ENCODE measurements around the gene EDAR. TPM values are rescaled to one million over a fixed set of nuclear protein-coding genes. Genes with fewer than 3 reads are reported as not detected.

The EDAR gene
- total RNA-seq, 2 donors from 2014 or later, result not detected

DNA sequence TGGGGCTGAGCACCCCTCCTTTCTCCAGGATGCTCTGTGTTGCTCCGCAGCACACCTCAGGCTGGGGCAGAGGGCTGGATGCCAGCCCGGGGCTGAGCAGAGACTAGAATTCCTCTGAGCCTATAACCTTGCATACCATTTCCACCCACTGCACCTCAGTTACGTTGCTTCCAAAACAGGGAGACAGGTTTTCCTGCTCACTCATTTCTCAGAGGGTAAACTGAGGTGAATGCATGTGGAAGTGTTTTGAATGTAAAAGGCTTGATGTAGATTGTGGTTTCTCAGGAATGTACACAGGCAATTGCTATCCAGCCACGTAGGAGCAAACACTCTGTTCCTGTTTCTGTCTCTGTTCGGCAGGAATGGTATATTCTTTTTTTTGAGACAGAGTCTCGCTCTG is 45.3 kb downstream of the EDAR start:
- Mint-ChIP-seq H3K4me1 (no peaks in the 10 kb centered on the region), H3K4me3 (no peak overlapping the region), H3K36me3 (ENCODE audit: low read depth) (no peaks in the 10 kb centered on the region), H3K9me3 (peaks cover 35% of the 10 kb centered on the region), H3K27ac (no peak overlapping the region), H3K27me3 (ENCODE audit: insufficient read depth) (peaks cover 11% of the 10 kb centered on the region)
- 91 to 98% methylated on average over 5 to 6 of the region's 6 CpGs for WGBS, 2 experiments (ENCODE audit: insufficient coverage in 1 of 2, insufficient read length in 1 of 2)
- Histone ChIP-seq H3K4me1 (ENCODE audit: control insufficient read depth, insufficient read depth, low read length) (no peaks in the 10 kb centered on the region), H3K9ac (ENCODE audit: extremely low read depth, low read length, poor library complexity, severe bottlenecking) (no peak overlapping the region), H3K9me3 (ENCODE audit: control insufficient read depth, low read length) (peaks cover 32% of the 10 kb centered on the region), H3K36me3 (ENCODE audit: control insufficient read depth, insufficient read depth, low read length) (no peaks in the 10 kb centered on the region), H3K4me3 (ENCODE audit: low read length) (no peak overlapping the region), H3K27ac (ENCODE audit: low read depth, low read length) (no peak overlapping the region), H3K27me3 (ENCODE audit: control insufficient read depth, insufficient read depth, low read length, poor library complexity, severe bottlenecking) (no peaks in the 10 kb centered on the region)
- TF ChIP-seq, protein P1, sequence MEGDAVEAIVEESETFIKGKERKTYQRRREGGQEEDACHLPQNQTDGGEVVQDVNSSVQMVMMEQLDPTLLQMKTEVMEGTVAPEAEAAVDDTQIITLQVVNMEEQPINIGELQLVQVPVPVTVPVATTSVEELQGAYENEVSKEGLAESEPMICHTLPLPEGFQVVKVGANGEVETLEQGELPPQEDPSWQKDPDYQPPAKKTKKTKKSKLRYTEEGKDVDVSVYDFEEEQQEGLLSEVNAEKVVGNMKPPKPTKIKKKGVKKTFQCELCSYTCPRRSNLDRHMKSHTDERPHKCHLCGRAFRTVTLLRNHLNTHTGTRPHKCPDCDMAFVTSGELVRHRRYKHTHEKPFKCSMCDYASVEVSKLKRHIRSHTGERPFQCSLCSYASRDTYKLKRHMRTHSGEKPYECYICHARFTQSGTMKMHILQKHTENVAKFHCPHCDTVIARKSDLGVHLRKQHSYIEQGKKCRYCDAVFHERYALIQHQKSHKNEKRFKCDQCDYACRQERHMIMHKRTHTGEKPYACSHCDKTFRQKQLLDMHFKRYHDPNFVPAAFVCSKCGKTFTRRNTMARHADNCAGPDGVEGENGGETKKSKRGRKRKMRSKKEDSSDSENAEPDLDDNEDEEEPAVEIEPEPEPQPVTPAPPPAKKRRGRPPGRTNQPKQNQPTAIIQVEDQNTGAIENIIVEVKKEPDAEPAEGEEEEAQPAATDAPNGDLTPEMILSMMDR (conservative IDR thresholded peaks at IDR 0.05), result no peak
- no peak for DNase-seq

DNA sequence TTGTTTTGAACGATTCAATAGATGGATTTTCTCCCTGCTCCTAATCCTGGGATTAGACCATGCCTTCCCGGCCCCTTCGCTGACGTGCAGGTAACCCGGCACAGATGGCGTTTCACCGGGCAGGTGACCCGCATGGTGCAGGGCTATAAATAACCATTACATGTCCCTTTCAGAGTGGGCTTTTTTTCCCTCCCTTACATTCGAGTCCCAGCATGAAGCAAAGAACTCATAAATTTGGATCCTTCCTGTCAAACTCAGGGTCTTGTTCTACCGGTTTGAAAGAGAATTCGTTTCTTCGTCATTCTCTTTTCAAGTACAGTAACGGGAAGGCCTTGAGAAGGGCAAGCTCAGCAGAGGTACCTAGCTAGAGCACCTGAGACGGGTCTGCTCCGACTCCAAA is 46.1 kb downstream of the EDAR start:
- Histone ChIP-seq H3K4me3 (ENCODE audit: low read length) (no peak overlapping the region), H3K27ac (ENCODE audit: low read depth, low read length) (no peak overlapping the region), H3K4me1 (ENCODE audit: control insufficient read depth, insufficient read depth, low read length) (no peaks in the 10 kb centered on the region), H3K9ac (ENCODE audit: extremely low read depth, low read length, poor library complexity, severe bottlenecking) (no peak overlapping the region), H3K36me3 (ENCODE audit: control insufficient read depth, insufficient read depth, low read length) (no peaks in the 10 kb centered on the region), H3K27me3 (ENCODE audit: control insufficient read depth, insufficient read depth, low read length, poor library complexity, severe bottlenecking) (no peaks in the 10 kb centered on the region), H3K9me3 (ENCODE audit: control insufficient read depth, low read length) (peaks cover 24% of the 10 kb centered on the region)
- WGBS, 2 experiments (ENCODE audit: insufficient coverage in 1 of 2, insufficient read length in 1 of 2), result 93 to 96% methylated on average over 14 to 15 of the region's 15 CpGs
- peaks cover 27% of the 10 kb centered on the region for H3K9me3 Mint-ChIP-seq
- H3K27ac Mint-ChIP-seq, result no peak overlapping the region
- DNase-seq, result no peak
- TF ChIP-seq, protein P1 (conservative IDR thresholded peaks at IDR 0.05), result no peak
- peaks cover 6% of the 10 kb centered on the region for H3K27me3 Mint-ChIP-seq (ENCODE audit: insufficient read depth)
- H3K36me3 Mint-ChIP-seq (ENCODE audit: low read depth), result no peaks in the 10 kb centered on the region
- H3K4me3 Mint-ChIP-seq, result no peak overlapping the region
- H3K4me1 Mint-ChIP-seq, result no peaks in the 10 kb centered on the region

DNA sequence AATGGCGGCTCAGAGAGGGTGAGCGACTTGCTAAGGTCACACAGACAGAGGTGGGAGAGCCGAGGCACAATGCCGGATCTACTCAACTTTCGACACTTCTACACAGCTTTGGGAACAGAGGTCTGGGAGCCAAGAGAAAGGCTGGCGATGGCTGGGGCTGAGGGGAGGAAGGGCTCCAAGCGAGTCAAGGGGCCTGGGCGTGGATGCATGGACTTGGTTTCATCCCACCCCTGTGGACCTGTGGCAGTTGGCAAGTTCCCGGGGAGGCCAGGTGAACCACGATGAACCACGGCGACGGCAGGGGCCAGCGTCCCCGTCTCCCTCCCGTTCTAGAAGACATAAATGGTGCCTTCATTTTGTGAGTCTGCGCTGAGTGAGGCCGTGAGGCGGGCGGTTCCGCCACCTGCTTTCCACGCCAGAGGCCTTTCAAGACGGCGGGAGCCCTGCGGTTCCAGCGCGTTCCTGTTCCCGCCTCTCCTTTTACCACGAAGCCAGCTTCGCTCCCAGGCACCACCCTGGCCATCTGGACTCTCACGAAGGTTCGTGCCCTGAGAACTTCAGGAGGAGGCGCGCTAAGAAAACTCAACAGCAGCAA is 46.7 kb downstream of the EDAR start:
- no peaks in the 10 kb centered on the region for H3K36me3 Mint-ChIP-seq (ENCODE audit: low read depth)
- H3K9ac ChIP-seq (ENCODE audit: extremely low read depth, low read length, poor library complexity, severe bottlenecking), result no peak overlapping the region
- TF ChIP-seq, protein P1 (conservative IDR thresholded peaks at IDR 0.05), result no peak
- no peaks in the 10 kb centered on the region for H3K4me1 ChIP-seq (ENCODE audit: control insufficient read depth, insufficient read depth, low read length)
- H3K4me1 Mint-ChIP-seq, result no peaks in the 10 kb centered on the region
- DNase-seq, result no peak
- H3K27ac Mint-ChIP-seq, result no peak overlapping the region
- H3K27me3 ChIP-seq (ENCODE audit: control insufficient read depth, insufficient read depth, low read length, poor library complexity, severe bottlenecking), result no peaks in the 10 kb centered on the region
- H3K4me3 Mint-ChIP-seq, result no peak overlapping the region
- H3K27me3 Mint-ChIP-seq (ENCODE audit: insufficient read depth), result peaks cover 6% of the 10 kb centered on the region
- no peaks in the 10 kb centered on the region for H3K36me3 ChIP-seq (ENCODE audit: control insufficient read depth, insufficient read depth, low read length)
- no peak overlapping the region for H3K27ac ChIP-seq (ENCODE audit: low read depth, low read length)
- H3K9me3 Mint-ChIP-seq, result peaks cover 21% of the 10 kb centered on the region
- H3K4me3 ChIP-seq (ENCODE audit: low read length), result no peak overlapping the region
- H3K9me3 ChIP-seq (ENCODE audit: control insufficient read depth, low read length), result peaks cover 19% of the 10 kb centered on the region
- 94 to 95% methylated on average over 25 to 34 of the region's 34 CpGs for WGBS, 2 experiments (ENCODE audit: insufficient coverage in 1 of 2, insufficient read length in 1 of 2)
